HCT116 (cell line): ENCODE results near the gene AGBL3. TPM values are rescaled to one million over a fixed set of nuclear protein-coding genes. Genes with fewer than 3 reads are reported as not detected.
"Not testable (repeated sequence)": the region's sequence is repeated elsewhere in the genome, so short reads cannot be mapped to it uniquely, and the experiment has no call there.

Experiments used
- ATAC-seq: fragments of 200-7000 bp; cut with Tn5 transposase; 2 replicates; pipeline ENCODE4 v1.9.1; 2020; ENCODE audit warnings: mild to moderate bottlenecking, moderate library complexity
- BruUV-seq: library from RNA; stranded (reverse); fragments of 400-500 nt; replicated peaks from 2 replicates; lab custom pipeline; 2021; lab: Mats Ljungman, UMichigan
- CTCF ChIA-PET: fragments of 300-600 bp; sonication (Branson Sonifier 250); formaldehyde crosslinking; loops from one replicate; lab custom pipeline; 2021; ENCODE audit warnings: antibody characterized with exemption; lab: Charles Lee
- POLR2A ChIA-PET: fragments of 300-600, 350-600 bp; sonication (Branson Sonifier 250); formaldehyde crosslinking; loops from one replicate; lab custom pipeline; 2021; ENCODE audit warnings: antibody characterized with exemption; lab: Charles Lee
- RAD21 ChIA-PET, 2 experiments: fragments of 300-600 bp; sonication (Branson Sonifier 250); formaldehyde crosslinking; loops; one replicate each; lab custom pipeline; 2023; ENCODE audit warnings: low total read pairs in 2 of 2; ENCODE audit not compliant: uncharacterized antibody in 2 of 2, unreplicated experiment in 2 of 2, low non-redundant PET in 1 of 2; lab: Charles Lee
- DNase-seq: peaks from one replicate; pipeline ENCODE4 v3.0.0-alpha.2; 2010; ENCODE audit warnings: low read depth, low spot score
- H2AFZ ChIP-seq: fragments of 200-600 bp; shearing (Covaris generic), sonication (generic); 2 replicates; pipeline ENCODE4 v1.6.1; 2017; ENCODE audit warnings: low read depth, mixed run types, mixed read lengths, antibody characterized with exemption, low read length; ENCODE audit not compliant: poor library complexity, severe bottlenecking
- H3K27ac ChIP-seq: 2 replicates; pipeline ENCODE4 v1.5.1; 2012; ENCODE audit warnings: low read depth, low read length
- H3K27me3 ChIP-seq: fragments of 200-600 bp; sonication (generic); 2 replicates; pipeline ENCODE4 v1.6.1; 2016; ENCODE audit warnings: mixed run types, low read length, mixed read lengths; ENCODE audit not compliant: insufficient read depth
- H3K36me3 ChIP-seq, 2 experiments: fragments of 200-500 bp in 1 of 2; fragments of 200-600 bp in 1 of 2; sonication (Bioruptor generic) in 1 of 2; sonication (generic) in 1 of 2; 2 replicates each; pipeline versions ENCODE4 v1.5.1 to v1.6.1; 2014 to 2016; ENCODE audit warnings: low read length in 2 of 2, inconsistent platforms in 1 of 2, mixed read lengths in 1 of 2, mixed run types in 1 of 2; ENCODE audit not compliant: insufficient read depth in 2 of 2, control insufficient read depth in 1 of 2
- H3K4me1 ChIP-seq, 2 experiments: fragments of 200-600 bp in 1 of 2; sonication (generic) in 1 of 2; 2 replicates each; pipeline versions ENCODE4 v1.5.1 to v1.6.1; 2012 to 2017; ENCODE audit warnings: low read length in 2 of 2, inconsistent platforms in 1 of 2, mild to moderate bottlenecking in 1 of 2, mixed read lengths in 1 of 2, mixed run types in 1 of 2, moderate library complexity in 1 of 2; ENCODE audit not compliant: insufficient read depth in 2 of 2, control insufficient read depth in 1 of 2
- H3K4me2 ChIP-seq: fragments of 200-600 bp; sonication (generic); 2 replicates; pipeline ENCODE4 v1.6.1; 2017; ENCODE audit warnings: mixed run types, low read length, mixed read lengths
- H3K4me3 ChIP-seq, 2 experiments: fragments of 200-600 bp in 1 of 2; sonication (generic) in 1 of 2; replicated peaks in 1 of 2; 2 replicates each; pipeline ENCODE4 v1.5.1; 2011 to 2016; ENCODE audit warnings: low read length in 2 of 2, control low read depth in 1 of 2, low read depth in 1 of 2, mild to moderate bottlenecking in 1 of 2, mixed read lengths in 1 of 2, mixed run types in 1 of 2
- H3K79me2 ChIP-seq: fragments of 200-600 bp; sonication (generic); 2 replicates; pipeline ENCODE4 v1.6.1; 2017; ENCODE audit warnings: mild to moderate bottlenecking, mixed run types, low read length, moderate library complexity, mixed read lengths; ENCODE audit not compliant: insufficient read depth
- H3K9ac ChIP-seq: fragments of 200-600 bp; sonication (generic); 2 replicates; pipeline ENCODE4 v1.6.1; 2016; ENCODE audit warnings: low read length, mixed read lengths
- H3K9me2 ChIP-seq: fragments of 200-600 bp; sonication (generic), shearing (Covaris generic); 2 replicates; pipeline ENCODE4 v1.6.1; 2017; ENCODE audit warnings: mixed run types, mild to moderate bottlenecking, moderate library complexity; ENCODE audit not compliant: insufficient read depth
- H3K9me3 ChIP-seq, 2 experiments: fragments of 200-500 bp in 1 of 2; fragments of 200-600 bp in 1 of 2; sonication (Bioruptor generic) in 1 of 2; sonication (generic) in 1 of 2; 2 replicates each; pipeline ENCODE4 v1.6.1; 2014 to 2017; ENCODE audit warnings: low read length in 2 of 2, mixed read lengths in 2 of 2, inconsistent platforms in 1 of 2, low read depth in 1 of 2, mild to moderate bottlenecking in 1 of 2, mixed run types in 1 of 2, moderate library complexity in 1 of 2; ENCODE audit not compliant: control insufficient read depth in 1 of 2, insufficient read depth in 1 of 2
- H4K20me1 ChIP-seq: fragments of 200-600 bp; sonication (generic), shearing (Covaris generic); 2 replicates; pipeline ENCODE4 v1.6.1; 2017; ENCODE audit warnings: mixed run types, mild to moderate bottlenecking, moderate library complexity; ENCODE audit not compliant: insufficient read depth
- CBX3 ChIP-seq: IDR thresholded peaks from 2 replicates; pipeline ENCODE4 v1.6.1; 2012; ENCODE audit warnings: low read depth
- EGR1 ChIP-seq: IDR thresholded peaks from 2 replicates; pipeline ENCODE4 v1.6.1; 2012; ENCODE audit warnings: low read depth
- ELF1 ChIP-seq: IDR thresholded peaks from 2 replicates; pipeline ENCODE4 v1.6.1; 2012; ENCODE audit warnings: low read depth, borderline replicate concordance
- EZH2phosphoT487 ChIP-seq: fragments of 200-600 bp; IDR thresholded peaks from 2 replicates; pipeline ENCODE4 v1.6.1; 2018; ENCODE audit warnings: antibody characterized with exemption, borderline replicate concordance
- FOSL1 ChIP-seq: IDR thresholded peaks from 2 replicates; pipeline ENCODE4 v1.6.1; 2012; ENCODE audit warnings: low read depth
- POLR2A ChIP-seq: IDR thresholded peaks from 2 replicates; pipeline ENCODE4 v1.7.0; 2011; ENCODE audit warnings: borderline replicate concordance; ENCODE audit not compliant: insufficient read depth, insufficient read length; ENCODE audit errors: extremely low read depth
- SIN3A ChIP-seq: IDR thresholded peaks from 2 replicates; pipeline ENCODE4 v1.6.1; 2012; ENCODE audit warnings: low read depth
- SP1 ChIP-seq: IDR thresholded peaks from 2 replicates; pipeline ENCODE4 v1.6.1; 2012; ENCODE audit warnings: low read depth
- YY1 ChIP-seq: IDR thresholded peaks from 2 replicates; pipeline ENCODE4 v1.6.1; 2011; ENCODE audit warnings: low read length, low read depth, moderate library complexity, mild to moderate bottlenecking; ENCODE audit not compliant: insufficient replicate concordance; ENCODE audit errors: extremely low read depth
- ZNF274 ChIP-seq: fragments of 200-500 bp; sonication (Bioruptor generic); IDR thresholded peaks from 2 replicates; pipeline ENCODE4 v1.6.1; 2014; ENCODE audit warnings: mild to moderate bottlenecking, low read depth, low read length, inconsistent platforms
- intact Hi-C: fragments of 100-400 bp; cut with micrococcal nuclease; formaldehyde crosslinking; loops from 2 replicates; pipeline ENCODE4 v1.10.0; 2022
- total RNA-seq: library from RNA; stranded (reverse); gene quantifications from one replicate; pipeline ENCODE4 v1.2.1, GENCODE V29; 2021; ENCODE audit not compliant: unreplicated experiment
- TF ChIP-seq, protein P1 (sequence below): IDR thresholded peaks from 2 replicates; pipeline ENCODE4 v1.6.1; 2012
- TF ChIP-seq, protein P2 (sequence below): IDR thresholded peaks from 2 replicates; pipeline ENCODE4 v1.6.1; 2012; ENCODE audit warnings: low read depth
- TF ChIP-seq, protein P3 (sequence below): IDR thresholded peaks from 2 replicates; pipeline ENCODE4 v1.6.1; 2011; ENCODE audit warnings: mild to moderate bottlenecking, low read length, moderate library complexity; ENCODE audit not compliant: insufficient replicate concordance; ENCODE audit errors: extremely low read depth

Gene AGBL3
- total RNA-seq, 1 experiment from 2014 or later: 1.9 TPM

DNA sequence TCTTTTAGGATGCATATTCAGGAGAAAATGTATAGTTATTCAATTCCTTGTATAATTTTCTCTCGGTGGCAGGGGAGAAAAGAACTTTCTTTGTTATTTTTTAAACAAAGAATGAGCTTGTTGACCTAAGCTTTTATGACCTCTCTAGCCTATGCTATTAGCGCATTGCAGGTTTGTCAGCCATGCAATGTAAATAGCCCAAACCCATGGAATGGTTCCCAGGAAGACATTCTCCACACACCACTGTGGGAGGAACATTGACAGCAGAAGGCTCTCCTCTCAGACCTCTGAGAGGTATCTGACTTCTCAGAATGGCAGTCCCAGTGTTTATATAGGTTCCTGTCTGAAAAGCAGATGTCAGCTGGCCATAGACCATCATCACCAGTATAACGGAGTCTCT, 19.6 kb upstream of the AGBL3 start (continued):
- TF ChIP-seq YY1 (no peak), POLR2A (no peak)

DNA sequence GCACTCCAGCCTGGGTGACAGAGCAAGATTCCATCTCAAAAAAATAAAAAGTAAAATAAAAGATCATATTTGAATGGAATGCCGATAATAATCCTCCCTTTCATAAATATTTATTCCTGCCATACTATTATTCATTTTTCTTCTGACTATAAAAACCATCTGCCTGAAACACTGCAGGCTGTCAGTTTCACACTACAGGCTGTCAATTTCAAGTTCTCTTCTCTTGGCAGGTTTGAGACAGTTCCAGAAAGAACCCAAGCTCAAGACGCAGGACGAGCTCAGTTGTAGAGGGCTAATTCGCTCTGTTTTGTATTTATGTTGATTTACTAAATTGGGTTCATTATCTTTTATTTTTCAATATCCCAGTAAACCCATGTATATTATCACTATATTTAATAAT, 18.2 kb upstream of the AGBL3 start:
- TF ChIP-seq ZNF274: no peak
- no peak for TF ChIP-seq CBX3
- TF ChIP-seq EZH2phosphoT487: no peak
- TF ChIP-seq, protein P1, sequence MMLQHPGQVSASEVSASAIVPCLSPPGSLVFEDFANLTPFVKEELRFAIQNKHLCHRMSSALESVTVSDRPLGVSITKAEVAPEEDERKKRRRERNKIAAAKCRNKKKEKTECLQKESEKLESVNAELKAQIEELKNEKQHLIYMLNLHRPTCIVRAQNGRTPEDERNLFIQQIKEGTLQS: no peak
- TF ChIP-seq SIN3A: no peak
- TF ChIP-seq, protein P2, sequence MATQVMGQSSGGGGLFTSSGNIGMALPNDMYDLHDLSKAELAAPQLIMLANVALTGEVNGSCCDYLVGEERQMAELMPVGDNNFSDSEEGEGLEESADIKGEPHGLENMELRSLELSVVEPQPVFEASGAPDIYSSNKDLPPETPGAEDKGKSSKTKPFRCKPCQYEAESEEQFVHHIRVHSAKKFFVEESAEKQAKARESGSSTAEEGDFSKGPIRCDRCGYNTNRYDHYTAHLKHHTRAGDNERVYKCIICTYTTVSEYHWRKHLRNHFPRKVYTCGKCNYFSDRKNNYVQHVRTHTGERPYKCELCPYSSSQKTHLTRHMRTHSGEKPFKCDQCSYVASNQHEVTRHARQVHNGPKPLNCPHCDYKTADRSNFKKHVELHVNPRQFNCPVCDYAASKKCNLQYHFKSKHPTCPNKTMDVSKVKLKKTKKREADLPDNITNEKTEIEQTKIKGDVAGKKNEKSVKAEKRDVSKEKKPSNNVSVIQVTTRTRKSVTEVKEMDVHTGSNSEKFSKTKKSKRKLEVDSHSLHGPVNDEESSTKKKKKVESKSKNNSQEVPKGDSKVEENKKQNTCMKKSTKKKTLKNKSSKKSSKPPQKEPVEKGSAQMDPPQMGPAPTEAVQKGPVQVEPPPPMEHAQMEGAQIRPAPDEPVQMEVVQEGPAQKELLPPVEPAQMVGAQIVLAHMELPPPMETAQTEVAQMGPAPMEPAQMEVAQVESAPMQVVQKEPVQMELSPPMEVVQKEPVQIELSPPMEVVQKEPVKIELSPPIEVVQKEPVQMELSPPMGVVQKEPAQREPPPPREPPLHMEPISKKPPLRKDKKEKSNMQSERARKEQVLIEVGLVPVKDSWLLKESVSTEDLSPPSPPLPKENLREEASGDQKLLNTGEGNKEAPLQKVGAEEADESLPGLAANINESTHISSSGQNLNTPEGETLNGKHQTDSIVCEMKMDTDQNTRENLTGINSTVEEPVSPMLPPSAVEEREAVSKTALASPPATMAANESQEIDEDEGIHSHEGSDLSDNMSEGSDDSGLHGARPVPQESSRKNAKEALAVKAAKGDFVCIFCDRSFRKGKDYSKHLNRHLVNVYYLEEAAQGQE: no peak
- no peak for TF ChIP-seq SP1
- no peak for TF ChIP-seq FOSL1
- no peak for TF ChIP-seq EGR1
- TF ChIP-seq, protein P3, sequence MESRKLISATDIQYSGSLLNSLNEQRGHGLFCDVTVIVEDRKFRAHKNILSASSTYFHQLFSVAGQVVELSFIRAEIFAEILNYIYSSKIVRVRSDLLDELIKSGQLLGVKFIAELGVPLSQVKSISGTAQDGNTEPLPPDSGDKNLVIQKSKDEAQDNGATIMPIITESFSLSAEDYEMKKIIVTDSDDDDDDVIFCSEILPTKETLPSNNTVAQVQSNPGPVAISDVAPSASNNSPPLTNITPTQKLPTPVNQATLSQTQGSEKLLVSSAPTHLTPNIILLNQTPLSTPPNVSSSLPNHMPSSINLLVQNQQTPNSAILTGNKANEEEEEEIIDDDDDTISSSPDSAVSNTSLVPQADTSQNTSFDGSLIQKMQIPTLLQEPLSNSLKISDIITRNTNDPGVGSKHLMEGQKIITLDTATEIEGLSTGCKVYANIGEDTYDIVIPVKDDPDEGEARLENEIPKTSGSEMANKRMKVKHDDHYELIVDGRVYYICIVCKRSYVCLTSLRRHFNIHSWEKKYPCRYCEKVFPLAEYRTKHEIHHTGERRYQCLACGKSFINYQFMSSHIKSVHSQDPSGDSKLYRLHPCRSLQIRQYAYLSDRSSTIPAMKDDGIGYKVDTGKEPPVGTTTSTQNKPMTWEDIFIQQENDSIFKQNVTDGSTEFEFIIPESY: no peak
- TF ChIP-seq ELF1: no peak
- no peak for TF ChIP-seq POLR2A
- H3K79me2 ChIP-seq: no peaks in the 10 kb centered on the region
- BruUV-seq: no TSS peak
- ChIA-PET CTCF (no interaction called here), RAD21 (no interaction called here), POLR2A (no interaction called here)
- H2AFZ ChIP-seq: no peak overlapping the region
- H3K4me3 ChIP-seq: no peak overlapping the region
- H3K27ac ChIP-seq: no peak overlapping the region
- H3K4me1 ChIP-seq: no peaks in the 10 kb centered on the region
- H3K9ac ChIP-seq: no peak overlapping the region
- H3K27me3 ChIP-seq: no peaks in the 10 kb centered on the region
- DNase-seq (no peak), ATAC-seq (no peak)
- no peaks in the 10 kb centered on the region for H3K9me3 ChIP-seq
- no peaks in the 10 kb centered on the region; the same call in 1 of the 2 replicates for H4K20me1 ChIP-seq
- H3K36me3 ChIP-seq: peaks cover 3 to 5% of the 10 kb centered on the region in 2 experiments; a peak in 2 of 4 replicates
- intact Hi-C loops: no loop called here
- H3K4me2 ChIP-seq: no peak overlapping the region
- H3K9me2 ChIP-seq: no peaks in the 10 kb centered on the region

DNA sequence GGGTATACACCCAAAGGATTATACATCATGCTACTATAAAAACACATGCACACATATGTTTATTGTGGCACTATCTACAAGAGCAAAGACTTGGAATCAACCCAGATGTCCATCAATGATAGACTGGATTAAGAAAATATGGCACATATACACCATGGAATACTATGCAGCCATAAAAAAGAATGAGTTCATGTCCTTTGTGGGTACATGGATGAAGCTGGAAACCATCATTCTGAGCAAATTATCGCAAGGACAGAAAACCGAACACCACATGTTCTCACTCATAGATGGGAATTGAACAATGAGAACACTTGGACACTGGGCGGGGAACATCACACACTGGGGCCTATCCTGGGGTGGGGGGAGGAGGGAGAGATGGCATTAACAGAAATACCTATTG, 4.7 kb upstream of the AGBL3 start:
- DNase-seq, H3K4me3 ChIP-seq, H3K27me3 ChIP-seq, H3K79me2 ChIP-seq, BruUV-seq, H3K9me3 ChIP-seq, H3K9ac ChIP-seq, CTCF ChIA-PET, ATAC-seq, POLR2A ChIA-PET, H2AFZ ChIP-seq, H3K4me2 ChIP-seq, H3K4me1 ChIP-seq, intact Hi-C loops, H3K9me2 ChIP-seq, H3K36me3 ChIP-seq, RAD21 ChIA-PET, H3K27ac ChIP-seq, H4K20me1 ChIP-seq: not testable (repeated sequence)
